HG03280 (cell line): ENCODE results near the gene NPTX1.
"Not testable (repeated sequence)": the region's sequence is repeated elsewhere in the genome, so short reads cannot be mapped to it uniquely, and the experiment has no call there.

Experiments
- ATAC-seq: cut with Tn5 transposase; IDR thresholded peaks from one replicate; pipeline ENCODE4 v1.9.1; 2021; ENCODE audit warnings: mild to moderate bottlenecking, moderate library complexity; ENCODE audit not compliant: unreplicated experiment

NPTX1 gene, protein sequence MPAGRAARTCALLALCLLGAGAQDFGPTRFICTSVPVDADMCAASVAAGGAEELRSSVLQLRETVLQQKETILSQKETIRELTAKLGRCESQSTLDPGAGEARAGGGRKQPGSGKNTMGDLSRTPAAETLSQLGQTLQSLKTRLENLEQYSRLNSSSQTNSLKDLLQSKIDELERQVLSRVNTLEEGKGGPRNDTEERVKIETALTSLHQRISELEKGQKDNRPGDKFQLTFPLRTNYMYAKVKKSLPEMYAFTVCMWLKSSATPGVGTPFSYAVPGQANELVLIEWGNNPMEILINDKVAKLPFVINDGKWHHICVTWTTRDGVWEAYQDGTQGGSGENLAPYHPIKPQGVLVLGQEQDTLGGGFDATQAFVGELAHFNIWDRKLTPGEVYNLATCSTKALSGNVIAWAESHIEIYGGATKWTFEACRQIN

DNA sequence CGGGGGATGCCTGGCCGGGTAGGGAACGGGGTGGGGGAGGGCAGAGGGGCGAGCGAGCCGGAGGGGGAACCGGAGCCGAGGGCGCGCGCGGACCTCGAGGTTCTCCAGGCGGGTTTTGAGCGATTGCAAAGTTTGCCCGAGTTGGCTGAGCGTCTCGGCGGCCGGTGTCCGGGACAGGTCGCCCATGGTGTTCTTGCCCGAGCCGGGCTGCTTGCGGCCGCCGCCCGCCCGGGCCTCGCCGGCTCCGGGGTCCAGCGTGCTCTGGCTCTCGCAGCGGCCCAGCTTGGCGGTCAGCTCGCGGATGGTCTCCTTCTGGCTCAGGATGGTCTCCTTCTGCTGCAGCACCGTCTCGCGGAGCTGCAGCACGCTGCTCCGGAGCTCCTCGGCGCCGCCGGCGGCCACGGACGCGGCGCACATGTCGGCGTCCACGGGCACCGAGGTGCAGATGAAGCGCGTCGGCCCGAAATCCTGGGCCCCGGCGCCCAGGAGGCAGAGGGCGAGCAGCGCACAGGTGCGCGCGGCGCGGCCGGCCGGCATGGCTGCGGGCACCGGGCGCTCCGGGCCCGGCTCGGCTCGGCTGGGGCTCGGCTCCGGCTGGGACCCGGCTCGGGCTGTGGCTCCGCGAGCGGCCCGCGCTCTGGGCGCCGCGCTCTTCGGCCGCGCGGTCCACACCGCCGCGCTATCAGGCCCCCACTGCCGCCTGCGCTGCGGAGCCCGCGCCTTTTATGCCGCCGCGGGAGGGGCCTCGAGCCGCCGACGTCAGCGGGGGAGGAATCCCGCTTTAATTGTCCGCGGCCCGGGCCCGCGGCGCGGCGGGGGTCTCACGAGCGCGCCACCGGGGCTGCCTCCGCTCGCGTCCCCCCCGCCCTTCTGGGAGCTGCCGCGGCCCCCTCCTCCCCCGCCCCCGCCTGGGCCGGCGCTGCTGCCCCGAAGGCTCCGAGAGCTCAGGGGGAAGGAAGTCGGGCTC, at the start of gene NPTX1:
NPTX1 (minus strand) TSS at position 698 of the 967 bp plus-strand sequence; CDS start at position 537, 161 bp downstream.
- ATAC-seq: no peak

DNA sequence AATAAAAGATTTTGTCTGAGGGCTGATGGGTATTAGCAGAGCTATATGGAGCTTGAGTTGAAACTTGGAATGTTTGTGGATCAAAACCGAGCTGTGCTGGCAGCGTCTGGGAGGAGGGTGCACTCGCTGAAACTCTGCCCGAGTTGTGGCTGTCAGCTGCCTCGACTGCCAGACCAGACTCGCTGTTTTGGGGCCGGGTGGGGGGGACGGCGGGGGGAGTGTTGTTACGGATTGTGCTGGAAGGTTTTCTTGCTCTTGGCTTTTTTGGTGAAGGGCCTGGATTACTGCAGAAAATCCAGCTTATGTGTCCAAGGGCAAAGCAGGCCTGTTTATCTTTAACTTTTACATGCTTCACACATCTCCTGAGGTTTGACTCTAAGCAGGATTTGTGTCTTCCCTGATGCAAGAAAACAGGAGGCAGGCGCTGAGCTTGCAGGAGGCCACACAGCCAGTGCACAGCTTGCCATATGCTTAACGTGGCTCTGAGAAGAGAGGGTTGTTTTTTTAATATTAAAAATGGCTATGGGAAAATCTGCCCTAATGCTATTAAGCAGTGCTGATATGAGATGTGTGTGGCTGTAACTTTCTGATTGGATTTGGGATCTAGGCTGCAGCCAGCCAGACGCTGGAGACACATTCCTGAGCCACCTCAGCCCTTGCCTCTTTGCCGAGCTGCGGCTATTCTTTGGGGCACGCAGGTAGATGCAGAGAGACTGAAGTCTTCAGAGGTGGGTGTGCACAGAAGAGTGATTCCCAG, 47.7 kb upstream of the NPTX1 start:
- ATAC-seq: no peak

DNA sequence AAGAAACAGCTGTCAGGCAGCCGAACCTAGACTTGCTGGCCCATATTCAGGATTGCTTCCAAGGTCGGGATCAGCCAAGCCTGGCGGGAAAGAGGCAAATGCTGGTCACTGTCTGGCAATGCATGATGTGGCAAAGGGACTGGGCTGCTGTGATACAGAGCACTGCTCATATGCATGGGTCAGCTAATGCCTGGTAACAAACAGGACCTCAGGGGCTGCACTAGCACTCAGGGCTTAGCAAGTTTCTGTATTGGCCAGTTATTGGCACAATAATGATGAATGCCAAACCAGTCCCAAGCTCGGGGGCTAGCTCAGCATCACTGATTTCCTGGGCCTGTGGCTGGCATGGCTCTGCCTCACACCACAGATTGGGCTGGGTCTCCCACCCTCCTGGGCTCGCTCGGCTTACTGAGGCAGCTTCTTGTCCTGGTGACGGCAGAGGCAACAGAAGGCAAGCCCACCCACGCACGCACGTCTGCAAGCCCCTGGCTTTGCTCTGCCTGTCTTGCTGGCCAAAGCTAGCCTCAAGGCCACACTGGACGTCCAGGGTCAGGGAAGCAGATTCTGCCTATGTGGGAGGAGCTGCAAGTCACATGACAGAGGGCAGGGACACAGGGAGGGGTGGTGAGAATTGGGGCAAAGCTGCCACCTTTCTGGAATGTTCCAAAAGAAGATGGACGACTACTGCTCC, 46.8 kb upstream of the NPTX1 start:
- no peak for ATAC-seq

- no peak for ATAC-seq
Observed at GRCh38 chr17:80520810-80521455, 44.5 kb upstream of the NPTX1 start.

DNA sequence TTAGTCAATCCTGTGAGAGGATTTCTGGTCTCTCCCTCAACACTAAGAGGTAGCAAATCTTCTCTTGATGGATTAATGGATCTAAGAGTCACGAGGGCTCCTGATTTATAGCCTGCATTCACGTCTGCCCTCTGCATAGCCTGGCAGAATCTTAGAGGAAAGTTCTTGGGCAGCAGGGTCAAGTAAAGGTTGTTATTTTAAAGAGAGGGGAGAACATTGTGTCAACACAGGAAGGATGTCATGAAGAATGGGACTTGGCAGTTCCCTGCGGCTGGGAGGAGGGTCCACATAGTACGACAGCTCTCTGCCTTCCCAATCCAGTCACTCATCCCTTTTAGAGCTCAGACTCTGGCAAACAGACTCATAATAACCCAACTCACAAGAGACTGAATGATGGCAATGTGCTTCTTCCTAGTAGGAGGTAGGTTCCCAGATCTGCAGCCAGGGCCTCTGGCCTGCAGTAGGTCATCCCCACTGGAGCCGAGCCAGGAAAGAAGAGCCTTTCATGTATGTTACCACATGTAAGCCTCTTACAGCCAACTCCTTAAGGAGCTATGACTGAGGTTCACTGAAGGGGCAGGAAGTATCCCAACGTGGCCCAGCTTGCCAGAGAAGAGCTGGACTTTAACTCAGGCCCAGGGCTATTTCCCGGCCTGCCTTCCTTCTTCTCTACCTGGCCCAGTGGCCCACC, 42.8 kb upstream of the NPTX1 start:
- ATAC-seq: no peak

- no peak for ATAC-seq
Observed at GRCh38 chr17:80518392-80518791, 42.0 kb upstream of the NPTX1 start.

GRCh38 chr17:80517641-80518040, 41.2 kb upstream of the NPTX1 start:
- ATAC-seq: no peak

- no peak for ATAC-seq
Observed at GRCh38 chr17:80516171-80516932, 39.9 kb upstream of the NPTX1 start.

GRCh38 chr17:80513892-80514291, 37.5 kb upstream of the NPTX1 start:
- no peak for ATAC-seq

- ATAC-seq: no peak
Observed at GRCh38 chr17:80513201-80513600, 36.8 kb upstream of the NPTX1 start.

- no peak for ATAC-seq
Observed at GRCh38 chr17:80512233-80512632, 35.8 kb upstream of the NPTX1 start.

DNA sequence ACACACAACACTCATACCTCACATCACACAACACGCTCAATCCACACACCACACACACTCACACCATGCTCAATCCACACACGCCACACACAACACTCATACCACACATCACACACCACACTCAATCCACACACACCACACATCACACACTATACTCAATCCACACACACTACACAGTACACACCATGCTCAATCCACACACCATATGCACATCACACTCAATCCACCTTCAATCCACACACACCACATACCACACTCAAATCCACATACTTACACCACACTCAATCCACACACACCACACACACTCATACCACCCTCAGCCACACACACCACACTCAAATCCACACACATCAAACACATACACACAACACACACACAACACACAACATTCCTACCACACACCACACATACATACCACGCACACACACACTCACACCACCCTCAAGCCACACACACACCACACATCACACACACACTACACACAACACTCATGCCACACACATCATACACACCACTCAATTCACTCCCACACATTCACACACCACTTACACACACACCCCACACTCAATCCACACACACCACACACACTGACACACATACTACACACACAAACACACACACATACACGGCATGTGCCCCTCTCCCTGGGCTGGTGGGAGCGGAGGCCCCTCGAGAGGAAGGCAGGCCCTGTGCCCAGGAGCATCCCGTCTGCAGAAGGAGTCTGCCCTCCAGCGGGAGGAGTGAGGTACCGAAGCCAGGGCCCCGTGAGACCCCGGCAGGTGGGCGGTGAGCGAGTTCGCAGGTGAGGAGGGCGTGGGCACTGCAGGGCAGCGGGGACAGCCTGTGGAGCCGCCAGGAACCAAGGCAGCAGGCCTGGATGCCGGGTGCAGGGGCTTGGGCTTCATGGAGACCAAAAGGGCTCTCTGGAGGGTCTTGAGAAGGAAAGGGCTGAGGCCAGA, 35.1 kb upstream of the NPTX1 start:
- no peak for ATAC-seq

GRCh38 chr17:80510772-80511171, 34.4 kb upstream of the NPTX1 start:
- ATAC-seq: no peak

DNA sequence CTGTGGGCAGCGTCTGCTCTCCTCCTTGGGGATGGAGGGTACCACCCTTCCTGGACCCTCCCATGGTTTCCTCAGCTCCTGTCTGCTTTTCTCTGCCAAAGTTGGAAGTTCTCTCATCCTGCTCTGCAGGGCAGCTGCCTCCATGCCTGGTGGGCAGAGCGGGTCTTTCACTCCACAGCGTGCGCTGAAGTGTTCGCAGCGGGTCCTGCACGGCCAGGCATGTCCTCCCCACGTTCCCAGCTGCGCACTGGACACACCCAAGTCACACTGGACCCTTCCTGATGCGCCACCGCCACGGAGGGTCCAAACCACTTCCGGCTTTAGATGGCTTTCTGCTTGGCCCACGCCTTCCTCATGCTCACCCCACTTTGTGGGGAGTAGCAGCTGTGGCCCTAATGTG, 33.7 kb upstream of the NPTX1 start:
- ATAC-seq: no peak

DNA sequence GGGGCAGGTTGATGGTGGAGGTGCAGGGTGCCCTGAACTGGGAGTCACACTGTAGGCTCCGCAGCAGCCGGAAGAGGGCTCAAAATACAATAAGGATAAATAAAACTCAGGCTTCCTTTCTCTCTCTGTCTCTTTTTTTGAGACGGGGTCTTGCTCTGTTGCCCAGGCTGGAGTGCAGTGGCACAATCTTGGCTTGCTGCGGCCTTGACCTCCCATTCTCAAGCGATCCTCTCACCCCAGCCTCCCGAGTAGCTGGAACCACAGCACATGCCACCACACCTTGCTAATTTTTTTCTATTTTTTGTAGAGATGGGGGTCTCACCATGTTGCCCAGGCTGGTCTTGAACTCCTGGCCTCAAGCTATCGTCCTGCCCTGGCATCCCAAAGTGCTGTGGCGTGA, 32.9 kb upstream of the NPTX1 start:
- ATAC-seq: no peak

DNA sequence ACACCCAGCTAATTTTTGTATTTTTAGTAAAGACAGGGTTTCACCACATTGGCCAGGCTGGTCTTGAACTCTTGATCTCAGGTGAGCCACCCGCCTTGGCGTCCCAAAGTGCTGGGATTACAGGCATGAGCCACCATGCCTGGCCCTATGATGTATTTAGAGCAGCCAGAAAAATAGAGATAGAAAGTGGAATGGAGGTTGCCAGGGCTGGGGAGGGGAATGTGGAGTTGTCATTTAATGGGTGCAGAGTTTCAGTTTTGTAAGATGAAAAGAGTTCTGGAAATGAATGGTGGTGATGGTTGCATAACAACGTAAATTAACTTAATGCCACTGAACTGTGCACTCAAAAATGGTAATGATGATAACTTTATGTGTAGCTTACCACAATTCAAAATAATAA, 31.6 kb upstream of the NPTX1 start:
- no peak for ATAC-seq

GRCh38 chr17:80507177-80507576, 30.8 kb upstream of the NPTX1 start:
- not testable (repeated sequence) for ATAC-seq
